HepG2 (cell line): ENCODE data around the gene ACO1. TPM values are rescaled to one million over a fixed set of nuclear protein-coding genes. Genes with fewer than 3 reads are reported as not detected.

Experiments
- AKNA ChIP-seq: sonication (generic); formaldehyde crosslinking; IDR thresholded peaks from 2 replicates; pipeline ENCODE4 v1.4.0; 2020; ENCODE audit warnings: missing genetic modification reagents, borderline replicate concordance
- ATM ChIP-seq: fragments of 450-650 bp; IDR thresholded peaks from 2 replicates; pipeline ENCODE4 v1.7.1; 2017; ENCODE audit warnings: mild to moderate bottlenecking, borderline replicate concordance
- CBX2 ChIP-seq, 2 experiments: fragments of 200-600 bp in 1 of 2; sonication (generic); formaldehyde crosslinking in 1 of 2; IDR thresholded peaks; 2 replicates each; pipeline versions ENCODE4 v1.7.0 to v1.8.1; 2018 to 2022; ENCODE audit warnings: low read depth in 2 of 2, low read length in 1 of 2, mild to moderate bottlenecking in 1 of 2, missing genetic modification reagents in 1 of 2
- FIP1L1 ChIP-seq: fragments of 200-400 bp; formaldehyde crosslinking; IDR thresholded peaks from 2 replicates; pipeline ENCODE4 v1.6.1; 2018; ENCODE audit warnings: low read depth, mild to moderate bottlenecking, low read length, moderate library complexity, borderline replicate concordance; ENCODE audit not compliant: insufficient read depth
- GATAD1 ChIP-seq: IDR thresholded peaks from 2 replicates; pipeline ENCODE4 v1.6.1; 2016; ENCODE audit warnings: missing genetic modification reagents, missing compliant biosample characterization
- HNRNPH1 ChIP-seq: fragments of 200-400 bp; formaldehyde crosslinking; optimal IDR thresholded peaks from 2 replicates; pipeline ENCODE3; 2017; ENCODE audit warnings: mild to moderate bottlenecking, low read depth, low read length
- KDM1A ChIP-seq: IDR thresholded peaks from 2 replicates; pipeline ENCODE4 v1.6.1; 2016; ENCODE audit warnings: missing compliant biosample characterization
- NFE2L1 ChIP-seq: sonication (generic); formaldehyde crosslinking; IDR thresholded peaks from 2 replicates; pipeline ENCODE4 v1.4.0; 2020; ENCODE audit warnings: missing genetic modification reagents, mild to moderate bottlenecking, borderline replicate concordance
- NFYC ChIP-seq: IDR thresholded peaks from 2 replicates; pipeline ENCODE4 v1.6.1; 2016; ENCODE audit warnings: missing genetic modification reagents, missing compliant biosample characterization
- PRMT3 ChIP-seq: sonication (generic); formaldehyde crosslinking; IDR thresholded peaks from 2 replicates; pipeline ENCODE4 v1.8.1; 2022; ENCODE audit warnings: low read depth, mild to moderate bottlenecking, moderate library complexity, missing genetic modification reagents, borderline replicate concordance
- SAP130 ChIP-seq: IDR thresholded peaks from 2 replicates; pipeline ENCODE4 v1.6.1; 2016; ENCODE audit warnings: low read depth
- SP140L ChIP-seq: sonication (generic); formaldehyde crosslinking; IDR thresholded peaks from 2 replicates; pipeline ENCODE4 v1.4.0; 2020; ENCODE audit warnings: missing genetic modification reagents, borderline replicate concordance
- TBX2 ChIP-seq: sonication (generic); formaldehyde crosslinking; IDR thresholded peaks from 2 replicates; pipeline ENCODE4 v1.5.0; 2020; ENCODE audit warnings: missing genetic modification reagents, mild to moderate bottlenecking, borderline replicate concordance
- THYN1 ChIP-seq: sonication (generic); formaldehyde crosslinking; IDR thresholded peaks from 2 replicates; pipeline ENCODE4 v1.8.1; 2023; ENCODE audit warnings: low read depth, mild to moderate bottlenecking, moderate library complexity, missing genetic modification reagents, borderline replicate concordance
- U2AF2 ChIP-seq: fragments of 200-400 bp; formaldehyde crosslinking; IDR thresholded peaks from 2 replicates; pipeline ENCODE4 v1.6.1; 2017; ENCODE audit warnings: low read depth, mild to moderate bottlenecking, low read length
- ZBTB3 ChIP-seq: sonication (generic); formaldehyde crosslinking; IDR thresholded peaks from 2 replicates; pipeline ENCODE4 v1.4.0; 2020; ENCODE audit warnings: low read depth, mild to moderate bottlenecking, moderate library complexity, missing genetic modification reagents, borderline replicate concordance
- ZBTB33 ChIP-seq: sonication (generic); formaldehyde crosslinking; IDR thresholded peaks from 2 replicates; pipeline ENCODE4 v1.4.0; 2020; ENCODE audit warnings: missing genetic modification reagents
- ZNF234 ChIP-seq: sonication (generic); formaldehyde crosslinking; conservative IDR thresholded peaks from 2 replicates; pipeline ENCODE4 v1.5.1; 2020; ENCODE audit warnings: mild to moderate bottlenecking, missing genetic modification reagents
- ZNF563 ChIP-seq: sonication (generic); formaldehyde crosslinking; IDR thresholded peaks from 2 replicates; pipeline ENCODE4 v1.8.0; 2022; ENCODE audit warnings: mild to moderate bottlenecking, moderate library complexity, missing genetic modification reagents
- ZNF614 ChIP-seq: IDR thresholded peaks from 2 replicates; pipeline ENCODE4 v1.6.1; 2018; ENCODE audit warnings: missing biosample characterization, missing genetic modification reagents, inconsistent platforms, borderline replicate concordance
- ZNF792 ChIP-seq: IDR thresholded peaks from 2 replicates; pipeline ENCODE4 v1.6.1; 2016
- ZSCAN20 ChIP-seq: sonication (generic); formaldehyde crosslinking; IDR thresholded peaks from 2 replicates; pipeline ENCODE4 v1.4.0; 2020; ENCODE audit warnings: missing genetic modification reagents, mild to moderate bottlenecking, borderline replicate concordance
- ZSCAN9 ChIP-seq: IDR thresholded peaks from 2 replicates; pipeline ENCODE4 v1.6.1; 2016; ENCODE audit warnings: borderline replicate concordance
- polyA plus RNA-seq, 8 experiments: library from polyadenylated mRNA; depleted of rRNA in 3 of 8; stranded (reverse) in 7 of 8; unstranded in 1 of 8; fragments of >200 nt; fragmentation: Illumina TruSeq in 4 of 8; extraction: Trizol in 4 of 8; gene quantifications; 2 replicates each; pipeline versions ENCODE4 v1.2.1 to v1.2.3, GENCODE V29; 2011 to 2016; ENCODE audit warnings: low read depth in 4 of 8, missing spikeins in 1 of 8, mixed read lengths in 1 of 8; ENCODE audit not compliant: insufficient read depth in 1 of 8
- total RNA-seq, 5 experiments: library from RNA; depleted of rRNA; stranded (reverse); fragments of >200 nt; fragmentation: Illumina TruSeq; extraction: Trizol; gene quantifications; 2 replicates each; pipeline ENCODE4 v1.2.3, GENCODE V29; 2016; ENCODE audit warnings: low read depth in 1 of 5

Gene ACO1
- total and polyA plus RNA-seq, 2 of the 13 experiments (the other 11 are each of a cell fraction or from before 2014, with no cell fraction given) = 20.1 to 48.2 TPM

- TF ChIP-seq ZBTB33 (no peak), AKNA (CRISPR knock-in tag) (no peak), ZNF563 (CRISPR knock-in tag) (peak; percentile 21; the same call in 1 of the 2 replicates), ZSCAN20 (CRISPR knock-in tag) (peak; percentile 47; the same call in 1 of the 2 replicates), FIP1L1 (no peak), KDM1A (CRISPR knock-in tag) (no peak), HNRNPH1 (no peak), PRMT3 (CRISPR knock-in tag) (no peak), GATAD1 (CRISPR knock-in tag) (peak; percentile 32; the same call in 1 of the 2 replicates), NFYC (CRISPR knock-in tag) (no peak; the same call in 1 of the 2 replicates), ZNF234 (CRISPR knock-in tag) (no peak), ZBTB3 (CRISPR knock-in tag) (peak; percentile 82; the same call in 1 of the 2 replicates), ATM (no peak), ZSCAN9 (no peak), NFE2L1 (CRISPR knock-in tag) (no peak), U2AF2 (no peak), CBX2 (IDR thresholded peaks at IDR 0.05; ENCODE audit: low read depth, low read length) (no peak), CBX2 (CRISPR knock-in tag; IDR thresholded peaks at IDR 0.05; ENCODE audit: low read depth) (no peak), ZNF792 (CRISPR knock-in tag) (0 out of 2 replicates have a peak, but pooled peaks have one; percentile 43), SAP130 (CRISPR knock-in tag) (peak; percentile 92), THYN1 (CRISPR knock-in tag) (no peak), SP140L (CRISPR knock-in tag) (no peak), TBX2 (CRISPR knock-in tag) (peak; percentile 85), ZNF614 (CRISPR knock-in tag) (no peak; the same call in 1 of the 2 replicates)
Observed at GRCh38 chr9:32384364-32385151, at the start of gene ACO1 (continued).
